ENCODE measurements around the gene MRM2.

GRCh38 chr7:2279896-2280295 is 37.9 kb upstream of the MRM2 start:
- TF ChIP-seq, protein P1, sequence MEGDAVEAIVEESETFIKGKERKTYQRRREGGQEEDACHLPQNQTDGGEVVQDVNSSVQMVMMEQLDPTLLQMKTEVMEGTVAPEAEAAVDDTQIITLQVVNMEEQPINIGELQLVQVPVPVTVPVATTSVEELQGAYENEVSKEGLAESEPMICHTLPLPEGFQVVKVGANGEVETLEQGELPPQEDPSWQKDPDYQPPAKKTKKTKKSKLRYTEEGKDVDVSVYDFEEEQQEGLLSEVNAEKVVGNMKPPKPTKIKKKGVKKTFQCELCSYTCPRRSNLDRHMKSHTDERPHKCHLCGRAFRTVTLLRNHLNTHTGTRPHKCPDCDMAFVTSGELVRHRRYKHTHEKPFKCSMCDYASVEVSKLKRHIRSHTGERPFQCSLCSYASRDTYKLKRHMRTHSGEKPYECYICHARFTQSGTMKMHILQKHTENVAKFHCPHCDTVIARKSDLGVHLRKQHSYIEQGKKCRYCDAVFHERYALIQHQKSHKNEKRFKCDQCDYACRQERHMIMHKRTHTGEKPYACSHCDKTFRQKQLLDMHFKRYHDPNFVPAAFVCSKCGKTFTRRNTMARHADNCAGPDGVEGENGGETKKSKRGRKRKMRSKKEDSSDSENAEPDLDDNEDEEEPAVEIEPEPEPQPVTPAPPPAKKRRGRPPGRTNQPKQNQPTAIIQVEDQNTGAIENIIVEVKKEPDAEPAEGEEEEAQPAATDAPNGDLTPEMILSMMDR (IDR thresholded peaks at IDR 0.05; ENCODE audit: low read length), result no peak
- TF ChIP-seq EZH2 (optimal IDR thresholded peaks at IDR 0.05; ENCODE audit: low read depth, low read length), result no peak
- no peak for TF ChIP-seq EZH2phosphoT487 (IDR thresholded peaks at IDR 0.05; ENCODE audit: low read length)
